Erythroblast (primary cell): Measurements from ENCODE around the gene ACADS.

Experiments used
- GATA1 ChIP-seq: IDR thresholded peaks from 2 replicates; pipeline ENCODE4 v1.6.1; 2011; ENCODE audit warnings: low read depth, mild to moderate bottlenecking, control low read depth, low read length, moderate library complexity
- POLR2A ChIP-seq: IDR thresholded peaks from 2 replicates; pipeline ENCODE4 v1.6.1; 2011; ENCODE audit warnings: mild to moderate bottlenecking, low read length

DNA sequence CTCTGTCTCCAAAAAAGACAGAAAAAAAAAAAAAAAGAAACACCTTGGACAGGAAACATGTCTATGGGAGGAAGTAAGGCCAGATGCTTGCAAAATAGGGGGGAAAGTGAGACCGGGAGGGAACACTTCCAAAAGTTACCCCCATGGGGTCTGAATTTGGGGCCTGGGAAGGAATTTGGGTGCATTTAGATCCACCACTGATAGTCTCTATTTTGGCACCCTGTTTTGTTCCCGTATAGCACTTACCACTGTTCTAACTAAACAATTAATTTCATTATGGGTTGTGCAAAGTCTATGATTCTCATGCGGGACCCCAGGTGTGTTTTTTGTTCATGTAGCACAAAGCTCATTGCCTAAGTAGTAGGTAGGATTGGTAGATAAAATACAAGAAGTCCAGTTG lies 40.1 kb upstream of the ACADS start:
- TF ChIP-seq POLR2A (no peak), GATA1 (no peak)
